ENCODE results near the gene SPAG17. TPM values are rescaled to one million over a fixed set of nuclear protein-coding genes. Genes with fewer than 3 reads are reported as not detected.
A peak's percentile ranks its signal among the peaks of the same experiment; 100 is the strongest.

Gene SPAG17
- total RNA-seq, 1 donor from 2014 or later: 1.2 TPM

DNA sequence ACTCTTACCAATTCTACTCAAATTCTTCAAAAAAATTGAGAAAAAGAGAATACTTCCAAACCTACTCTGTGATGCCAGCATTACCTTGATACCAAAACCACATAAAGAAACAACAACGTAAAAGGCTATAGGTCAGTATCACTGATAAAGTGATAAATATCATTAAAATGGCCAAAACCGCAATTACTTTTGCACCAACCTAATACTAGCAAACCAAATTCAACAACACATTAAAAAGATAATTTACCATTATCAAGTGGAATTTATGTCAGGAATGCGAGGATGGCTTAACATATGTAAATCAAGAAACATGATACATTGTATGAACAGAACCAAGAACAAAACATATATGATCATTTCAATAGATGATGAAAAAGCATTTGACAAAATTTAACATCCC, 7.0 kb downstream of the SPAG17 start:
- FAIRE-seq (no peak), DNase-seq (ENCODE audit: low spot score in 2 of 2) (no peak)

DNA sequence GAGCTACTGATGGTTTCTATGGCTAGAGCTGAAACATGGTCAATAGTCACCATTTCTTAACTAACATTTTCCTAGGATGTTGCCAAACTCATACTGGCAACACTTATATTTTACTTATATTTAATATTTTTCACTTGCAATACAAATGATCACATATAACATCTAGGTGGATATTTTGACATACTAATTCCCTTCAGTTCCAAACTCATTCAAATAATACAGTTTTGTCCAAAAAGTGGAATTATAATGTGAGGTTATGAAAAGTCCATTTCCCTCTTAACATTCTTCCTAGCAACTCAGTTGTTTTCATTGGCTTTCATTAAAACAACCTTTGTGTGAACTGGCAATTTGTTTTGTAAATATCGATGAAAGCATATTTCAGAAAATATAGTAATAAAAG, 16.0 kb downstream of the SPAG17 start:
- no peak for FAIRE-seq
- DNase-seq (ENCODE audit: low spot score in 2 of 2): no peak

DNA sequence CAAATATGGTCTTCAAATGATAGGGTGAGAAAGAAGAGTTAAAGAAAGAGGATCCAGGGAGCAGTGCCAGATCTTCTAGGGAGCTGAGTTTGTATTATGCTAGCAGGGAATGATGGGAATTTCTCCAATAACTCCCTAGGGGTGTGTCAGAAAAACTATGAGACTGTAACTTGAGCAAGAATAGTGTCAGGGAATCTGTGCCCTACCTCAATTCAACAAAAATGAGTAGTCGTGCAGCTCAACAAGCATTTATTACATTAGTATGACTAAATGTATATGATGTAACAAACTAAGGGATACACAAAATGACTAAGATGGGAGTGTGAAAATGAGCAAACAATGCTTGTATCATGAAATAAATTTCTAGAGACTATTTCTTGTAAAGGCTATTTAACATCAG, 24.2 kb downstream of the SPAG17 start:
- FAIRE-seq (no peak), DNase-seq (ENCODE audit: low spot score in 2 of 2) (no peak)

DNA sequence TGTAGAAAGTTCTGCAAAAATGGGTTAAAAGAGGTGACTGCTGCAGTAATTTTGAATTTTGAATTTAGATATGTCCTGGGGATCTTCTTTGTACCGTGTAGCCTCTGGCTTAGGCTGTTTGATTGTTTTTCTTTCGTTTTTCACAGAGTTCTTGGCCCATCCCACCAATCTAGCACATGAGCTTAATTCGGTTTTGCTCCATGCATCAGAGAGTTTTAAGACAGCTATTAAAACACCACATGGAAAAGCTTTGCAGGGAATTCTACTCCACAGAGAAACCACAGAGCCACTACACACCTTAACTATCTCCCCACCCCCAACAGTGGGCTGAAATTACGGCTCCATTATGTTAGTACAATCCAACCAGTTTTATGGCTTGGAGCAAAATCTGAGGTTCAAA, 25.5 kb downstream of the SPAG17 start:
- DNase-seq (ENCODE audit: low spot score in 2 of 2) (no peak), FAIRE-seq (no peak)

DNA sequence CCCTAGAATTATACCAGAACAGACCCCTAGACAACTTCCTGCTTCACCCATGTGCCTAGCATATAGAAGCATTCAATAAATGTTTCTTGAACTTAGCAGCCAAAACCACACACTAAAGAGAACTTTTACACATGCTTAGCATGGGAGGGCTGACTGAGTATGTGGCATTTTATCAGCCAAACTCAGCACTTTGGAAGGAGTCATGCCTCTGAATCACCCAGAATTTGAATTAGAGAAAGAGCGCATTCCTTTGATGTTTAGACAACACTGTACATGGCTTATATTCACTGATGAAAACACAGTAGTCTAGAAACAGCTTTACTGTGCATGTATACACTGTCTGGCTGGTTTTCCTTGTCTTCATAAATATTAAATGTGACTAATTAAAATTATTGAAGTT, 26.1 kb downstream of the SPAG17 start:
- DNase-seq (ENCODE audit: low spot score in 2 of 2) (no peak), FAIRE-seq (no peak)

DNA sequence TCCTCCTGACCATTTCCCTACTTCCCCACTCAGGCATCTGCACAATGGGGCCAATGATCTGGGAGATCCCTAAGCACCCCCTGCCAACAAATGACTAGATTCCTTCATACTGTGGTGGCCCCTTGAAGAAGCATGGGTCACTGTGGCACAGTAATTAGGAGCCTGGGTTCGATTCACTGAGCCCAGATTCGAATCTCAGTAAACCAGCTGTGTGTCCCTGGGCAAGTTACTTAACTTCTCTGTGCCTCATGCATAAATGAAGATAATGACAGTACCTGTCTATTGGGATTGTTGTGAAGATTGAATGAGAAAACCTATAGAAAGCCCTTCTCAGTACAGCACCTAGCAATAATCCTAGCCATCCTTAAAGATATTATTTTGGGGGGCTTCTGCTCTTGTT, 27.5 kb downstream of the SPAG17 start:
- FAIRE-seq (no peak), DNase-seq (ENCODE audit: low spot score in 2 of 2) (no peak)

DNA sequence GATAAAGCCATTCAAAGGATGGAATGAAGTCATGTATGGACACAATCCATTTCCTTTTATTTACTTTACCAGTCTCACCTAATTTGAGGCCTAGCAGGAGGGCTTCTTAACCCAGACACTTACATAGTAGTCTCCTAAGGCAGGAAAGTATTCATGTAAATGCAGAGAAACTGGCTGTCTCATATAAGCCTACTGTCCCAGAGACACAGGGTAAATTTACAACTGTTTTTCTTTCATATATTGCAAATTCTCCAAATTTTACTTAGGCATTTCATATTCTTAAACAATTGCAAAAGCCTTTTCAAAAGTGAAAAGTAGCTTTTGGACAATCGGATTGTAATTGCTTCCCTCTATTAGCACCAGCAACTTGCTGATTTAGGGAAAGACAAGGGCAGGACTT, 29.9 kb downstream of the SPAG17 start:
- FAIRE-seq (no peak), DNase-seq (ENCODE audit: low spot score in 2 of 2) (no peak)

DNA sequence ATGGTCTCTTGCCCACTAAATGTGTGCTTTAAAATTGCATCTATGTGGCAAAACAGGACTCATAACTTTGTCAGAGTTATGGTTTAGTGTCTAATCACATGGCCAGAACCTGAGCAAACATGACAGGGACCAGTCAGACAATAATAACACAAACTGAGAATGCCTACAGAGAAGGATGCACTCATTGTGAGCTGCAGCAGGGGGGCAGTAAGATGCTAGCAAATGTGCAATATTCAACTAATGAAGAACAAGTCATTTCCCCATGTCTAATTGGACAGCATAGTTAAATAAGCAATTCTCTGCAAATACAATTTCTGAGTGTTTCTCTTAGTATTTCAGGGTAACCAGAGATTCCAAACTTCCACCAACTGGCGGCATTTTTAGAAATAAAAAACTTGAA, 30.8 kb downstream of the SPAG17 start:
- FAIRE-seq (no peak), DNase-seq (ENCODE audit: low spot score in 2 of 2) (no peak)

DNA sequence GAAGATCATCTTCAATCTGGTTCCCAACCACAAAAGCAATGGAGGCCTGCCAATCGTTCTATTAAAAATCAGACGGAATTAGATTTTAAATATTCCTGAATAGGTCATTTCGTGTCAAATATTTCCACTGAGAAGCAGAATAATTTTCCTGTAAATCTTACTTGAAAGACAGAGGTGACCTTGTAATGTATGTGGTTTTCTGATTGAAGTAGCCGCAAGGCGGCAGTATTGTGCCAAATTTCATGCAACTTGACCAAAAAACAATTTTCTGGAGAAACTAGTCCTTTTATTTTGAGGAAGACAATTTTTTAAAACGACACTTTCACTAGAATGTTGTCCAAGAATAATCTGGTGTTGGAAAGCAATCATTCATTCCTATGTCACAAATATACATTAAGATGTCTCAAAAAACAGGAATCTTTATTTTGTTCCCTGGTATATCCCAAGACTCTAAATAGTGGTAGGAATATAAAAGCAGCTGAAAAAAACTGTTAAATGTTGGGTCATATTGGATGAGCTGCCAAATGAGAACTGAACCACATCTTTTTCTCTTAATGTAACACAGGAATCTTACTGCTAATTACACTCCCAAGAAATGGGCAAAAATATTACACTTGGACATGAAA, 33.6 kb downstream of the SPAG17 start:
- FAIRE-seq: no peak
- DNase-seq (ENCODE audit: low spot score in 2 of 2): peak; percentile 2 to 5

DNA sequence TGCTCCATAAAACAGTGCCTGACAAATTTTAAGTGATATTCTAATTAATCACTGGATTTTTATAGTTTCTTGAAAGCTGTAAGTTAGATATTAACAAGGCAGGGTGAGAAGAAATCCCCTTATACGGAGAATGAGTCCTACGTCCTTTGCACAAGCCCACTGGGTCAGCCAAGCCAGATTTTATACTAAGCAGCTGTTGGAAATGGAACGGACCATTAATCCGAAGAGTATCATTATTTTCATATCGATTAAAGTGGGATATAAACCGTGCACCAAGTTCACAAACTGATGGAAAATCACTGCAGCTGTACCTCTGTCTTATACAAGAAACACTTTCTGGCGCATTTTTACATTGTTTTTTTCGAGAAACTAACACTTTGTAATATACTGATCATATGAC, 35.2 kb downstream of the SPAG17 start:
- FAIRE-seq (no peak), DNase-seq (ENCODE audit: low spot score in 2 of 2) (no peak)

DNA sequence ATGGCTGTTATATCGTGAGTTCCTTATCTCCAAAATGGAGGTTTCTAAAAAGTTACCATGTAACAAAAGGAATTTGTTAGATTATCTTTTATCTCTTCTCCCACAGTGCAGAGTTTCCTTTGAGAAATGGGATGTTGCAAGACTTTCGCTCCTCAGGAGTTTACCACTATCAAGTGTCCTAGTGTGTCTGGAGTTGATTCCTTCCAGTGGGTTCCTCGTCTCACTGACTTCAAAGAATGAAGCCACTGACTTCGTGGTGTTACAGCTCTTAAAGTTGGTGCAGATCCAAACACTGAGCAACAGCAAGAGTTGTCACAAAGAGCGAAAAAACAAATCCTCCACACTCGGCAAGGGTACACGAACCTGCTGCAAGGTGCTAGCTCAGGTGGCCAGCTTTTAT, 37.0 kb downstream of the SPAG17 start:
- no peak for DNase-seq (ENCODE audit: low spot score in 2 of 2)
- no peak for FAIRE-seq

DNA sequence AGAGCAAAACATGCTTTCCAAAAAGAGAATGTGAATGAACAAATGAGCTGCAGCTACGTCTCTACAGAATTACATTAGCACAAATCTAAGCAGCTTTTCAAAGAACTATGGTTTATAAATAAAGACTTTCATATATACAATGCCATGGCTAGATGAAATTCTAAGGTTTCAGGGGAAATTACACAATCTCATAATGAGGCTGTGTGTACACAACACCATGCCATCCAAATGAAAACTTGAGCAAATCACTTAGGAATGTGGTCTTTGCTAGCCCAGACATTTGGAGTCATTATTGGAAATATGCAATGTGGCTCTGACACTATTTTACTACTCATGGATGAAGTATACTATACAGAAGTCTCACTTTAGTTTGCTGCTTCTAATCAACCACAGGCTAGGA, 37.5 kb downstream of the SPAG17 start:
- DNase-seq (ENCODE audit: low spot score in 2 of 2) (no peak), FAIRE-seq (no peak)

DNA sequence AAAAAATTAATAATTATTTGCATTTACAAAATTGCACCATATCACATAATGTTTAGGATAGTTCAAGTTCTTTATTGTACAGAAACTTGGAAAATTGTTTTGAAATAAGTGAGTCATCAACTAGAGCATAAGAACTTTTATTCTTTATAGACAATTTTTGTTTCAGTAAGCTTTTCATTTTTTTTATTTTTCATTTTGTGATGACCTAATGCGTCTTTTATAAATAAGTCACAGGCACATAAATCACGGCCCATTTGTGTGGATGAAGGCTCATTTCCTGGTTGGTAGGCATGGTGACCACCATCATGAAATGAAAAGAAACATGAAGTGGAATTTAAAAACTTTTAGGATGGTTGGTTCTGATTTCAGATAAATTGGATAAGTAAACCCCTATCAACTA, 39.3 kb downstream of the SPAG17 start:
- FAIRE-seq: peak; percentile 45
- DNase-seq (ENCODE audit: low spot score in 2 of 2): no peak

DNA sequence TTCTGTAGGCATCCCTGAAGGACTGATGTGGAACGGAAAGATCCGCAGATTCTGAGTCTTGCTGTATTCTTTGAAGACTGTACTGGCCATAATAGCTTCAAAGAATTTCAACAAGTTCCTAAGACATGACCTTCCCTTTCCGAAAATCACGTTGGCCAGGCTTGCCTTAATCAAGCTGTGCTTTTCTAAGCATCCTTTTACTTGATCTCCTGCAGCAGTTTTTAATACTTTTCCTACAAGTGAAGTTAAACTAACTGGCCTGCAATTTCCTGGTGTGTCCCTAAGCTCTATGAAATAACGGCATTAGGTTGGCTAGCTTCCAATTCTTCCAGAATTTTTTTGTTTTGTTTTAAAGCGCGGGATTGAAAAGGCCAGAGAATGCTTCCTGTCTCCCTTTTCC, 40.3 kb downstream of the SPAG17 start:
- DNase-seq (ENCODE audit: low spot score in 2 of 2) (no peak), FAIRE-seq (no peak)

DNA sequence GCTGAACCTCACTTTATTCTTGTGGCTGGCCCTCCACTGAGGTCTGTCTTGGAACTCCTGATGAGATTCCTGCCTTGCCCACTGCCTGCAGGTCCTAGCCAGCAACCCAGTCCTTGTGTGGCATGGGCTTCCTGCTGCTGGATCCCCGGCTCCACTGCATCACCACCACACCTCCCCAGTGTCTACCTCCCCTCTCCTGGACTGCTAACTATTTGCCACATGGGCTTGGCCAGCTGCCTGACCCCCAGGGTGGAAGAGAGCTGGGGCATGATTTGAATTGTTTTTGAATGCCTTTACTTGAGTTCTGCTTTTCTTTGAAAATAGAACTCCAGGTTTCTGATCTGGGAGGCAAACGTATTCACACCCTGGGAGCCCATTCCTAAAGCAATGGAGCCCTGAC, 41.2 kb downstream of the SPAG17 start:
- DNase-seq (ENCODE audit: low spot score in 2 of 2) (no peak), FAIRE-seq (no peak)

DNA sequence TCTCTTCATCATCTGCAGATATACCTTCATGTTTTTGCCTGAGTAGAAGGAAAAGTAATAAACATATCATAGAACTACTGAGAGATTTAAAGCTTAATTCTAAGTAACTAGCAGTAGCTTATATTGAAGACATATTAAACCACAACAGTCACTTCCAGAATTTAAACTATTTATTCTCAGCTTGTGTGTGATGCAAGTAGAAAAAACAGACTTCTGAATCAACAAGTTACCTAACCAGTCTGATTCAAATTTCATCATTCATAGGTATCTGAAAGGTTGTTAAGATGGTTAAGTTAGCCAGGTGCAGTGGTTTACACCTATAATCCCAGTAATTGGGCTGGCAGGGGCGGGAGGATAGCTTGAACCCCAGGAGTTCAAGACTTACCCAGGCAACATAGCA, 41.9 kb downstream of the SPAG17 start:
- DNase-seq (ENCODE audit: low spot score in 2 of 2) (no peak), FAIRE-seq (no peak)

DNA sequence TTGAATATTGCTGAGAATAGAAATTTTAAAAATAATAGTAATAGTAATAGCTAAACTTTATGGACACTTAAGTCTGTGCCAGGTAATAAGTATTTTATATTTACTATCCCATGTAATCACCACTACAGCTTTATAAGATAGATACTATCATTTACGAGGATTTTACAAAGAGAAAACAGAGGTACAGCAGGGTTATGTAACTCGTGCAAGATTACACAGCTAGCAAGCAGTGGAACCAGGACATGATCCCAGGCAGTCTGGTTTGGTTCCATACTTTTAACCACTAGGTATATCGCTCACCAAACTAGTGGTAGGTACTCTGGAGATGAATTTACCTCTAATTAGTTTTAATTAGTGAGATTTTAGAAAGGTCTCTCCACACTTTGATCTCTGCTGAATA, 42.5 kb downstream of the SPAG17 start:
- FAIRE-seq (no peak), DNase-seq (ENCODE audit: low spot score in 2 of 2) (no peak)

DNA sequence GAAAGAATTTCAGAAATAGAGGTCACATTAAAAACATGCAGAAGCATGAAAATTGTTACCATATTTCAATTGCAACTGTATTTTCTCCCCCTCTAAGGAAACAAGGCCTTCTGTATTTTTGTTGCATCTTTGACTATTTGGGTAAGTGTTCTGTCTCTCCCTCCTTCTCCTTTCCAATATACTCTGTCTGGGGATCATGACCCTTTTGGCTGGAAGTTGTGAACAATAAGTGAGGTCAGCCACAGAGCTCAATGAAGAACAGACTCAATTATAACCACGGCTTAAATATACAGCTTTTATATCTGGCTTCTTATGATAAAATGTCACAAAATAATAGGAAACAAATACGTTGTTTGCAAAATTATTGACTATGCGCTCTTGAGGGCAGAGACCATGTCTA, 47.1 kb downstream of the SPAG17 start:
- FAIRE-seq (no peak), DNase-seq (ENCODE audit: low spot score in 2 of 2) (no peak)

DNA sequence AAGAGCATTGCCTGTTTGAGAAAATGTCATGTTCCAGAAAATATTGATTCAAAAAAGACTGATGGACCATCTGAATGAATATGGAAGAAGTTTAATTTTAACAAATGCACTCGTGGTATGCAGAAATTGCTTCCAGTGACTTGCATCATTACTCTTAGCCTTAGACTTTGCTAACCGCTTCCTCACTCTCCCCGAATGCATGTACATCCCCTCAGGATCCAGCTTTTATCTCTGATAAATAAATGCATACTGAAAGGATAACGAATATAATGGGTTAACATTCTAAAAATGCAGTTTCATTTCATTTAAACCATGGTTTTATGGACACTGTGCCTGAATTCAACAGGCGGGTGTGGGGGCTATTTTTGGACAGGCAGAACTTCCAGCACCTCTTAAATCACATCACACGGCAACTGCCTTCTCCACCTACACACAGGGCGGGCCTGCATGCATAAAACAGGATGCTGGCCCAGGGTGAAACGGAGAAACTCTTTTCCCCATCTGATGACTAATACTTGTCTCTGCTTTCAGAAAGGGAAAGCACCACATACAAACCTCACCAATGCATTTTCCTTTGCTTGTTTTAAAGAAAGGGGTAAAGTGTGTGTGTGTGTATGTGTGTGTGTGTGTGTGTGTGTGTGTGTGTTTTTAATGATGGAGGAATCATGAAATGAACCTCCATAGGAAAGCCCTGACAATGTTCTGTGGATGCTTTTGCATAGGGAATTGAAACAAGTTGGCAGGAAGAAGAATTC, 48.7 kb downstream of the SPAG17 start:
- FAIRE-seq: no peak
- peak in 1 of 2 donors; percentile 21 for DNase-seq (ENCODE audit: low spot score in 2 of 2)

DNA sequence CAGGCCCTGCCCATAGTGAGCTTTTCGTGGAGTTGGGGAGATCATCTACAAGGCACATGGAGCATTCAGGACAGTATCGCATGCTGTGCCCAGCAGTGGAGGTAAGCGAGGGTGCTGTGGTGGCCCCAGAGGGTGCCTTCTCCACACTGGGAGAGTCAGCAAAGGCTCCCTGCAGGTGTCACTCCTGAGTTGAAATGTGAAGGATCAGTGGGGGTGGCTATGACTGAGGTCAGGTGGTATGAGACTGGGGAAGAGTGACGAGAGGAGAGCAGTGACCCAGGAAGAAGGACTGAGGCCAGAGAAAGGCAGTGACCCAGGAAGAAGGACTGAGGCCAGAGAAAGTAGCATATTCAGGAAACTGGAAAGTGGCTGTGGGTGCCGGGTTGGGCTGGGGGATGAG, 53.0 kb downstream of the SPAG17 start:
- no peak for DNase-seq (ENCODE audit: low spot score in 2 of 2)
- FAIRE-seq: no peak

DNA sequence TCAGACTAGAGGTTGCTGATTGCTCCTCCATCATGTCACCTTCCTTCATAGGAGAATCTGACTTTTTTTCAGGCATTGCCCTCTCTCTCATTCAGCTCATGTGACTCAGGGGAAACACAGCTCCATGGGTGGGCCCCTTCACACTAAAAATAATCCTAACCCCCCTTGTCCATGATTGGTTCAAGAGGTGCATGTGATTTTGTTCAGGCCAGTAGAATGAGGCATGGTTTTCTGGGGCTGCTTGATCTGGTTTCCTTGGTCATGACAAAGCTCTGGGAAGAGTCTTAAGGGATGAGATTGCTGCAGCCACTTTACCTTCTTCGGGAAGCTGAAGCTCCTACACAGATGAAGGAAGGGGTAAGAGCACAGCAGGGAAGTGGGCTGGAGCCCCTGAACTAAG, 56.3 kb downstream of the SPAG17 start:
- DNase-seq (ENCODE audit: low spot score in 2 of 2) (no peak), FAIRE-seq (no peak)

DNA sequence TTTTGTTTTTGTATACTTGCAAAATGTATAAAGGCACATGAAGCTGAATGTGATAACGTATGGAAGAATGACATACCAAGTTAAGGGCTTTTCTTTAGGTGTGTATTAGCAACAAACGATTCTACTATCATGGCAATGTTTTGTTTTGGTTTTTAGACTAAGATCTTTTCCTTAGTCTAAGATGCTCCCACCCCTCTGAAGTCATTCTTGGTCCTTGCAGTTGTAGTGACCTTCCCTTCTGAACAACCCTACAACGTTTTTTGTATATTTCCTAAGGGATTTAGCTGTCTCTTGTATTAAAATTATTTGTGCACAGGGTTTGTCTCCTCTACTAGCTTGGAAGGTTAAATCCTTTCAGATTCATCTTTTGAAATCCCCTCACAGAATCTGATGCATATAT, 61.0 kb downstream of the SPAG17 start:
- no peak for DNase-seq (ENCODE audit: low spot score in 2 of 2)
- no peak for FAIRE-seq

Data from frontal cortex (tissue), 4 donors.